Activated CD4-positive, alpha-beta T cell treated with anti-CD3 and anti-CD28 coated beads for 24 hours (primary cell): ENCODE data around the gene NSD2.

Experiments
- DNase-seq, 2 donors: peaks; one replicate each; pipeline ENCODE4 v3.0.0-alpha.2; 2020; ENCODE audit warnings: low read depth in 2 of 2

Gene NSD2

DNA sequence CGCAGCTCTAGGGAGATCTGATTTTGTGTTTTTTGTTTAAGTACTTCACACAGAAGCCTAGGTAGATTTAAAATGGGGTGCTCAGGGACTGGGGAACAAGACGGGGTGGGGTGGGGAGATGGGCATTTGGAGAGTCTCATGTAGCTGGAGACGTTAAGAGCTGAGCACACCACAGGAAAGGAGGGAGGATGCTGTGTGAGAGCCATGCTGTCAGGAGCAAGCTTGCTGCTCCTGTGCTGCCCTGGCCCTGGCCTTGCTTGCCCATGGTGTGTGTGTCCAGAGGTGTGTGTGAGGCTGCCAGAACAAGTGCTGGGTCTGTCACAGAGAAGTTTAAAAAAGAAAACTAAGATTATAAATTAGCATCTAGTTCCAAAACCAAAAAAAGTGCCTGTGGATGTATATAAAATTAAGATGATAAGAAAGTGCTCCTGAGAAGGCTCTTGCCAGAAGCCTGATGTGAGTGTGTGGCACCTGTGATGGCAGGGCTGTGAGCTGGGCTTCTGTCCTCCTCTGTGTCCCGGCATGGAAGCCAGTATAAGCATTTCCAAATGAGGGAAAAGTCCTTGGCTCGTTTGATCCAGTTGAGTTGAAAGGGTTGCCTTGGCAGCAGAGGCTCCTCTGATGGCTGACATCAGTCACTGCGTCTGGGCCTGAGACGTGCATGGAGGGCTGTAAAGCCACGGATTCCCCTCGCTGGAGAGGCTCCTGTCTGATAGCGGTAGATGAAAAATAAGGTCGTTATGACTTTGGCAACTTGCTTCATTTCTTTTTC is 74.1 kb downstream of the NSD2 start:
- no peak for DNase-seq

- DNase-seq, result no peak
These were observed 74.7 kb downstream of the NSD2 start for GRCh38 chr4:1945912-1946311.

DNA sequence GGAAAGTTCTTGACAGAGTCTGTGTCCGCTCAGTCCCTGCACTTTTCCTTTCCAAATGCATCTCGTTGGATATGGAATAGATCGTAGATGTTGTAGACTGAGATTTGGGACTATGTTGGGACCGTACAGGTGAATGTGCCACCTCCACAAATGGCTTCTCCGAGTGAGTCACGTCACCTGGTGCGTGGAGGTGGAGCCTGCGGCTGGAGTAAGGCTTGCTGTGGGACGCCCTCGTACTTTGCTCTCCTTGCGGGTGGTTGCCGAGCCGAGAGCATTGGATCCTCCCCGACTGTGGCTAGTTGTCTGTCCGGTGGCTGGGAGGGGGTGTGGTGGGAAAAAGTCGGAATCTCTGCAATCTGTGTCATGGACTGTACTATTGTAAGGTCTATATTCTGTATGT is 77.0 kb downstream of the NSD2 start:
- no peak for DNase-seq

GRCh38 chr4:1948892-1949436 is 77.8 kb downstream of the NSD2 start:
- no peak for DNase-seq

DNA sequence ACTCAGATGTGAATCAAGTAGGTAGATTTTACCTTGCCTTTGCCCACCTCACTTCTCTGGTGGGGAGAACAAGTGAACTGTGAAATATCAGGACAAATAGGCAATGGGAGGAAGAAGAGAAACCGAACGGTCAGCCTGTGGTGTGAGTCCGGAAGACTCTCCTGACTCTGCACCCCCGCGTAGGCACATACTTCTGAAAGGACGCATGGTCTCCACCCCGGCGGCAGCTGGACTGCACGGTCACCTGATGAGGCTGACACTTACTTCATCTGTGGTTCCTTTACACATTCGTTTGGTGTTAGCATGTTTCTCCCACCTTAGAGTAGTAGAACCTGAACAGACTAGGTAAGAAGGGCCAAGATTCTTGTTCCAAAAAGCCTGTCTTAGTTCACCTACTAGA is 79.2 kb downstream of the NSD2 start:
- DNase-seq, result no peak

GRCh38 chr4:1952058-1952700 is 81.0 kb downstream of the NSD2 start:
- DNase-seq, result no peak

DNA sequence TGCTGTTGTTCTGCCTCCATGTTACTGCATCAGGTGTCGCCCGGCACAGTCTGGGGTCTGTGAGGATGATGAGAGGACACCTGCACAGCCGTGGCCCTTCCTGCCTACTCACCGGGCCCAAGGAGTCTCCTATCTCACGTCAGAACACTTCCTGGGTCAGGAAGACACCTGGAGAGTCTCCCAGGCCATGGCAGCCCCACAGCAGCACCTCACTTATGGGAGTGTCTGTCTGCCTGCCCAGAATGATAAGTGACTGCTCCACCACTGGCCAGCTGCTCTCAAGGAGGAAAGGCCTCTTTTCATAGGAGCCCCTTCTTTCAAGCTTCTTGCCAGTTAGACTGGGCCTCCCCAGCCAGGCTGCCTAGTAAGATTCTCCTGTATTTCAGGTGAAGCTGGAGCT is 81.5 kb downstream of the NSD2 start:
- no peak for DNase-seq

- no peak for DNase-seq
These were observed 82.1 kb downstream of the NSD2 start for GRCh38 chr4:1953335-1953734.

DNA sequence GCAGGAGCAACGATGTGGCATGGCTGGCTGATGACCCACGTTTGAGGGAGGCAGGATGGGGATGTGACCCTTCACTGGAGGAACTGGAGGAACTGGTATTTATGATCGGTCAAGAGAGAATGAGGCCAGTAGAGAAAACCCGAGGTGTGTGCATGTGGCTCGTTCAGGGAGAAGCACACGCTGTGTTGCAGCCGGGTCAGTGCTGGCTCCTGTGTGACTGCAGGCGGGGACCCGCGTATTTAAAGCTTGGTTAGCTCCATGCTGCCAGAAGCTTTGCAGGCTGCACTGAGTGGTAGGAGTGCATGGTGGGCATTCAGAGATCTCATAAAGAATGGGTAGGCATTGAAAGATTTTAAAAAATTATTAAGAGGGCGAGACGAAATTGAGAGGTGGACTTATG is 85.4 kb downstream of the NSD2 start:
- DNase-seq, result no peak

DNA sequence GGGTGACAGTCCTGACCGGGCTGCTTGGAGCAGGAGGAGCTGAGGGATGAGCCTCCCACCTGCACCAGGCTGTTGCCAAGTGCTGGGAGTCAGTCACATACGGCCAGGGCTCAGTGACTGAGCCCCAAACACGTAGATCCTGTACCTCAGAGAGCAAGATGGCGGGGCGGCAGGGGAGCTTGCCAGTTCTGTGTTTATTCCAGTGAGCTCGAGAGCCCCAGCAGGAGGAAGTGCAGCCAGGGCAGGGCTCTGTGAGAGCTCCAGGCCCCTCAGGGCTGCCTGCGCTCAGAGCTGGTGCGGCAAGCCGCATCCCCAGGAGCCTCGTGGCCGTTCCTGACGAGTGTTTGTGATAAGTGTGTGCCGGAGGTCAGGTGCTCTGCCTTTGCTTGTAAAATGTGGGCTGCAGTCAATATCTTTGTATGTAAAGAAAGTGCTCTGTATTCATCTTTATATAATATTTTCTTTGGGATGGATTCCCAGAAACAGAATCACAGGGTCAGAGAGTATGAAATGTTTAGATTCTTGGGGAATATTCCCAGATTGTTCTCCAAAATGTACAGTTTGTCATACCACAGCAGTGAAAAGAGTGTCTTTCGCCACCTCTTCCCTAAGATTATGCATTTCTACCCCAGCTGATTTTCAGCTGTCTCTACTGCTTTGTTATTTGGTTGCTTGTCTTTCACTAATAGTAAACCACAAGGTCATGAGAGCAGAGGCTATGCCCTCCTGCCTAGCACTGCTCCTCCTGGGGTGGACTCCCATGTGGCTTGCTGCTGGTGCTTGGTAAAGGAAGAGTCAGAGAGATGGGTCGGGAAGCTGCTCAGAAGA is 87.3 kb downstream of the NSD2 start:
- no peak for DNase-seq

DNA sequence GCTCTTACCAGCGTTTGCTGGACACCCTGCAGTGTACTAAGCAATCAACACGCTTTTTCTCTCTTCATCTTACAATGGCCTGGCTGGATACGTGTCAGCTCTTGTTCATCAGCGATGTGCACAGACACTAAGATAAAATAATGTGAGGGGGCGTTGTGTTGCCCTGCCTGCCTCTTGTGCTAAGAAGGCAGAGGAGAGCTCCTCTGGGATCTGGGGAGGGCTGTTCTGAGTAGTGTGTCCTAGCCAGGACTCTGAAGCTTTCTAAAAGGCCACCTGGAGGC is 87.9 kb downstream of the NSD2 start:
- DNase-seq, result no peak

DNA sequence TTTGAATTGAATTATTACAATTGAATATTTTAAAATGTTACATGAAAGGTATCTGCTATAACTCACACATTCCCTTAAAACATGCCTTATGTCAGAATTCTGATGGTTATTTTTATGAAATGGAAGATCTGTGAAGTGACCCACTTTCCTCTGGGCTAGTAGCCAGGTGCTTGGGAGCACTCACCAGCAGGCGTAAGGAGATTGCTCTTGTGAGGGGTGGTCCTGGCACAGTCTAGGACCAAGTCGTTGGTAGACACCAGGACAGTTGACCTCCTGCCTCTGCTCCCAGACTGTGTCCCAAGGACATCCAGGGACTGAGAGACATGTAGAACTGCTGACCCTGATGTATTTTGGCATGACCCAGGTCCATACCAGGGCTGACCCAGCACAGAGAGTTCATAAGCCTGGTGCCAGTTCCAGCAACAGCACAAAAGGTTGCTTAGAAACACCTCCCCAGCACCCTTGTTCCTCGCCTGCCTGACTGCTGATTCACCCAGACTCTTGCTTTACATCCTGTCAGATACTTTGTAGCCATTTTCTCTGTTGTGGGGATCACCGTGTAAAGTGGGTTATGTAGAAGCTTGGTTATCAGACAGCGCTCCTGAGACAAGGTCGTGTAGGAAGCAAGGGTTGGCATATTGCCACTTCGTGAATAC is 89.1 kb downstream of the NSD2 start:
- no peak for DNase-seq

GRCh38 chr4:1961038-1961437 is 89.8 kb downstream of the NSD2 start:
- no peak for DNase-seq

DNA sequence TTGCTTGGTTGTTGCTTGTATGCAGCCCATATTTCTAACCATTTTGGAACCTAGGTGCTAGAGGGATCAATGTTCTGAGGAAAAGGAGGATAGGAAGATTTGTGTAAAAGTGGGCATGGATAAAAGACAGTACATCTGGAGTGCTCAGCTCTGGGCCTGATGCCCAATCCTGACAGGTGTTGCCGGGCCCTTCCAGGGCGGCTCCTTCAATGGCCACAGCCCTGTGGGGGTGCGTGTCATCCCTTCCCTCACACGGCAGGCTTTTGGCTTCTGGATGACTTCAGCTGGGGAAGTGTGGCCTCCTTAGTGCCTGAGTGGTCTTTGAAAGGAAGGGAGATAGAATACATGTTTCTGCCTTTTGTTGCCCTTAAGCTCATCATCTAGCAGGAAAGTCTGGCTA is 90.4 kb downstream of the NSD2 start:
- DNase-seq, result no peak

DNA sequence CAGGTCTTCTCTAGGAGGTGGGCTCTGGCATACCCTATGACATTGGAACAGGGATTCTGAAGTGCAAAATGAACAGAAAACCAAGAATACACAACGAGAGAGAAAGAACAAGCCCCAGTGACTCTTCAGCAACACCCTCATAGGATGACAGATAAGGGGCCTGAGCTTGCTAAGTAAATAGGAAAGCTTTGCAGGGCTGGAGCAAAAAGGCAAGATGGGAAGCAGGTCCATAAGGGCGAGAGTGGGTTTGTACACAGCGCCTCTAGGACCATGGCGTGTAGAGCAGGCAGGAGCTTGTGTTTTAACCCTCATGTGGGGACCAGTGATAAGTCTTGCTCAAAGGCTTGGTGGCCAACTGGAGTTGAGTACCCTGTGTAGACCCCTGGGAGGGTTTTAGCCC is 91.8 kb downstream of the NSD2 start:
- DNase-seq, result no peak

DNA sequence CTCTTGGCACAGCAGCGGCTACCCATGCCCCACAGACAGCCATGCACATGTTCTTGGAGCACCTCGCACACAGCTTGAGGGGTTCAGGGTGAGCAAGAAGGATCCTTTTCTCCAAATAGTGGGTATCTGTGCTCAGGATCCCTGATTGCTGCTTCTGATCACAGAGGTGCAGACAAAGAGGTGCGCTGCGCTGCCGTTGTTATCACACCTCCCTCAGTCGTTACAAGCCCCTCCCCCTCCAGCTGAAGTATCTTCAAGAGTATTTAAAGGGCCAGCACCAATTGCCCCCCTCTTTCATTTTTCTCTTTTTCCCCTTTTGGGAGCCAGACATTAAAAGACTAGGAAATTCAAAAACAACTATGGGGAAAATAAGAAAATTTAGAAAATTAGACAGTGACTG is 93.2 kb downstream of the NSD2 start:
- no peak for DNase-seq

DNA sequence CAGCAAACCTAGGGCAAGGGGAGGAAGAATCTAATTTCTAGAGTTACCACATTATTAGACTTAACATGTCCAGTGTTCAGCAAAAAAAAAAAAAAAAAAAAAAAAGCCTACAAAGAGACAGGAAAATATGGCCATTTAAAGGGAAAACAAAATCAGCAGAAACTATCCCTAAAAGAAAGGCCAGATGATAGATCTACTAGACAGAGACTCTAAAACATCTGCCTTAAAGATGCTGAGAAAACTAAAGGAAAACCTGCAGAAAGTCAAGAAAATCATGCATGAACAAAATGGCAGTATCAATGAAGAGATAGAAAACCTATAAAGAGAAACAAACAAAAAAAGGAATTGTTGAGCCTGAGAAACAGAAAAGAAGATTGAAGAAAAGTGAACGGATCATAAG is 93.8 kb downstream of the NSD2 start:
- DNase-seq, result no peak

GRCh38 chr4:1967512-1968149 is 96.4 kb downstream of the NSD2 start:
- no peak for DNase-seq

GRCh38 chr4:1968686-1969295 is 97.6 kb downstream of the NSD2 start:
- no peak for DNase-seq

DNA sequence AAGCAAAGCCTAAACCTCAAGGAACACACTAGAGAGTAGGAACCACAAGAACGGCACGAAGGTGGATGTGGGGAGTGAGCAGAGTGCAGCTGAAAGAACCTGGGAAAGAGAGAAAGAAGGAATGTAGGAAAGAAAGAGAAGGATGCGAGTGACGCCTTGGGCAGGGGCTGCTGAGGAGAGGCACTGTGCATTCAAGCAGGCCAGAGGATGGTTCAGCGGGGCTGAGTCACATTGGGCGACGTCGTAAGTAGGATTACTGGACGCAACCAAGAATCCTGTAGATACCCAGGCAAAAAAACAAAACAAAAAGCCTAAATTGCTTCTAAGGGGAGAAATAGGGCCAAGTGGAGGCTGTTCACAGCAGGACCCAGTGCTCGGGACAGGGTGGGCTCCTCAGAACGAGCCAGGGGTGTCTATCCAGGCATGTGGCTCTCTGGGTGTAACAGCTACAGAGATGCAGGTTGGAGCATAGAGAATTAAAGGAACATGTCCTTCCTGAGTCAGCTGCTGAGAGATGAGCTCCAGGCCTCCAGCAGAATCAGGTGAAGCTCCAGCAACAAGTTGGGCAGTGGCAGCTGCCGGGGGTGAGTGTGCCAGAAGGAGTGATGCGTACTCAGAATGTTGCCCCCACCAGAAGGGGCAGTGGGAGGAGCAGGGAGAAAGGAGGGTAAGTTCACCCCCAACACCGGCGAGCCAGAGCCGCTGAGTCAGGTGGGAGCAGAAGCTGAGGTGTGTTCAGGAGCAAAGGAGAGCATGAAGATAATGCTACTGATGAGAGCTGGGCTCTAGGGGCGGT is 98.9 kb downstream of the NSD2 start:
- DNase-seq, result no peak

- no peak for DNase-seq
These were observed 99.7 kb downstream of the NSD2 start for GRCh38 chr4:1970926-1971325.
